Gastrocnemius medialis (tissue), 4 donors: Measurements from ENCODE around the gene WNT9B.

Experiments
- POLR2A ChIP-seq, 2 donors: fragments of 450-650 bp; IDR thresholded peaks; one replicate each; pipeline ENCODE4 v1.6.1; 2017; ENCODE audit warnings: antibody characterized with exemption in 2 of 2, mild to moderate bottlenecking in 2 of 2, moderate library complexity in 2 of 2
- TF ChIP-seq, protein P1 (sequence below), 5 experiments: fragments of 450-650 bp in 3 of 5; fragments of 200-600 bp in 2 of 5; sonication (generic) in 2 of 5; IDR thresholded peaks in 4 of 5; conservative IDR thresholded peaks in 1 of 5; 1 replicate in 4 of 5; 2 replicates in 1 of 5; pipeline ENCODE4 v1.5.1; 2016 to 2019; ENCODE audit warnings: antibody characterized with exemption in 5 of 5, mild to moderate bottlenecking in 3 of 5, moderate library complexity in 3 of 5

- TF ChIP-seq, protein P1, sequence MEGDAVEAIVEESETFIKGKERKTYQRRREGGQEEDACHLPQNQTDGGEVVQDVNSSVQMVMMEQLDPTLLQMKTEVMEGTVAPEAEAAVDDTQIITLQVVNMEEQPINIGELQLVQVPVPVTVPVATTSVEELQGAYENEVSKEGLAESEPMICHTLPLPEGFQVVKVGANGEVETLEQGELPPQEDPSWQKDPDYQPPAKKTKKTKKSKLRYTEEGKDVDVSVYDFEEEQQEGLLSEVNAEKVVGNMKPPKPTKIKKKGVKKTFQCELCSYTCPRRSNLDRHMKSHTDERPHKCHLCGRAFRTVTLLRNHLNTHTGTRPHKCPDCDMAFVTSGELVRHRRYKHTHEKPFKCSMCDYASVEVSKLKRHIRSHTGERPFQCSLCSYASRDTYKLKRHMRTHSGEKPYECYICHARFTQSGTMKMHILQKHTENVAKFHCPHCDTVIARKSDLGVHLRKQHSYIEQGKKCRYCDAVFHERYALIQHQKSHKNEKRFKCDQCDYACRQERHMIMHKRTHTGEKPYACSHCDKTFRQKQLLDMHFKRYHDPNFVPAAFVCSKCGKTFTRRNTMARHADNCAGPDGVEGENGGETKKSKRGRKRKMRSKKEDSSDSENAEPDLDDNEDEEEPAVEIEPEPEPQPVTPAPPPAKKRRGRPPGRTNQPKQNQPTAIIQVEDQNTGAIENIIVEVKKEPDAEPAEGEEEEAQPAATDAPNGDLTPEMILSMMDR (IDR thresholded peaks at IDR 0.05 in 4 of 5, conservative IDR thresholded peaks at IDR 0.05 in 1 of 5): no peak
- no peak for TF ChIP-seq POLR2A (IDR thresholded peaks at IDR 0.05)
Measured at GRCh38 chr17:46910179-46910927, 59.0 kb downstream of the WNT9B start.
